ENCODE measurements around the gene MAGEA11. TPM values are rescaled to one million over a fixed set of nuclear protein-coding genes. Genes with fewer than 3 reads are reported as not detected.
"Not testable (repeated sequence)": the region's sequence is repeated elsewhere in the genome, so short reads cannot be mapped to it uniquely, and the experiment has no call there.

Gene MAGEA11
- total RNA-seq, 1 donor from 2014 or later = not detected

GRCh38 chrX:149758068-149758714 lies 46.3 kb downstream of the MAGEA11 start:
- Mint-ChIP-seq H3K4me3 (ENCODE audit: unreplicated experiment) (no peak overlapping the region), H3K27ac (ENCODE audit: unreplicated experiment) (no peak overlapping the region), H3K27me3 (ENCODE audit: unreplicated experiment) (no peaks in the 10 kb centered on the region), H3K4me1 (ENCODE audit: unreplicated experiment) (no peaks in the 10 kb centered on the region), H3K36me3 (ENCODE audit: unreplicated experiment) (no peaks in the 10 kb centered on the region), H3K9me3 (ENCODE audit: unreplicated experiment) (peaks cover 5% of the 10 kb centered on the region)
- no peak for DNase-seq (ENCODE audit: extremely low spot score, unreplicated experiment)
- TF ChIP-seq CTCF (IDR thresholded peaks at IDR 0.05) = no peak

GRCh38 chrX:149758715-149759078 lies 46.8 kb downstream of the MAGEA11 start:
- H3K27me3 Mint-ChIP-seq (ENCODE audit: unreplicated experiment); DNase-seq (ENCODE audit: extremely low spot score, unreplicated experiment); H3K27ac Mint-ChIP-seq (ENCODE audit: unreplicated experiment); H3K9me3 Mint-ChIP-seq (ENCODE audit: unreplicated experiment); H3K4me3 Mint-ChIP-seq (ENCODE audit: unreplicated experiment); H3K4me1 Mint-ChIP-seq (ENCODE audit: unreplicated experiment); H3K36me3 Mint-ChIP-seq (ENCODE audit: unreplicated experiment): not testable (repeated sequence)

- Mint-ChIP-seq H3K4me1 (ENCODE audit: unreplicated experiment) (no peaks in the 10 kb centered on the region), H3K27me3 (ENCODE audit: unreplicated experiment) (no peaks in the 10 kb centered on the region), H3K27ac (ENCODE audit: unreplicated experiment) (no peak overlapping the region), H3K9me3 (ENCODE audit: unreplicated experiment) (peaks cover 5% of the 10 kb centered on the region), H3K4me3 (ENCODE audit: unreplicated experiment) (no peak overlapping the region), H3K36me3 (ENCODE audit: unreplicated experiment) (no peaks in the 10 kb centered on the region)
- no peak for TF ChIP-seq CTCF (IDR thresholded peaks at IDR 0.05)
- no peak for DNase-seq (ENCODE audit: extremely low spot score, unreplicated experiment)
Observed at GRCh38 chrX:149759824-149760223, 48.0 kb downstream of the MAGEA11 start.

- H3K9me3 Mint-ChIP-seq (ENCODE audit: unreplicated experiment) = peaks cover 5% of the 10 kb centered on the region
- no peak overlapping the region for H3K27ac Mint-ChIP-seq (ENCODE audit: unreplicated experiment)
- no peak for DNase-seq (ENCODE audit: extremely low spot score, unreplicated experiment)
- H3K36me3 Mint-ChIP-seq (ENCODE audit: unreplicated experiment) = no peaks in the 10 kb centered on the region
- no peaks in the 10 kb centered on the region for H3K4me1 Mint-ChIP-seq (ENCODE audit: unreplicated experiment)
- no peak for TF ChIP-seq CTCF (IDR thresholded peaks at IDR 0.05)
- H3K27me3 Mint-ChIP-seq (ENCODE audit: unreplicated experiment) = no peaks in the 10 kb centered on the region
- H3K4me3 Mint-ChIP-seq (ENCODE audit: unreplicated experiment) = no peak overlapping the region
Observed at GRCh38 chrX:149760965-149761364, 49.1 kb downstream of the MAGEA11 start.

- DNase-seq (ENCODE audit: extremely low spot score, unreplicated experiment); H3K27ac Mint-ChIP-seq (ENCODE audit: unreplicated experiment); H3K36me3 Mint-ChIP-seq (ENCODE audit: unreplicated experiment); H3K9me3 Mint-ChIP-seq (ENCODE audit: unreplicated experiment); H3K4me3 Mint-ChIP-seq (ENCODE audit: unreplicated experiment); H3K27me3 Mint-ChIP-seq (ENCODE audit: unreplicated experiment); H3K4me1 Mint-ChIP-seq (ENCODE audit: unreplicated experiment): not testable (repeated sequence)
Observed at GRCh38 chrX:149761858-149762674, 50.2 kb downstream of the MAGEA11 start.

All from osteocyte (in vitro differentiated cells).